GM18873 (cell line): ENCODE data around the gene TMEM82.

Experiments used
- ATAC-seq: cut with Tn5 transposase; IDR thresholded peaks from one replicate; pipeline ENCODE4 v1.9.1; 2021; ENCODE audit warnings: mild to moderate bottlenecking, moderate library complexity, moderate number of reproducible peaks; ENCODE audit not compliant: unreplicated experiment, low FRiP score

The TMEM82 gene

DNA sequence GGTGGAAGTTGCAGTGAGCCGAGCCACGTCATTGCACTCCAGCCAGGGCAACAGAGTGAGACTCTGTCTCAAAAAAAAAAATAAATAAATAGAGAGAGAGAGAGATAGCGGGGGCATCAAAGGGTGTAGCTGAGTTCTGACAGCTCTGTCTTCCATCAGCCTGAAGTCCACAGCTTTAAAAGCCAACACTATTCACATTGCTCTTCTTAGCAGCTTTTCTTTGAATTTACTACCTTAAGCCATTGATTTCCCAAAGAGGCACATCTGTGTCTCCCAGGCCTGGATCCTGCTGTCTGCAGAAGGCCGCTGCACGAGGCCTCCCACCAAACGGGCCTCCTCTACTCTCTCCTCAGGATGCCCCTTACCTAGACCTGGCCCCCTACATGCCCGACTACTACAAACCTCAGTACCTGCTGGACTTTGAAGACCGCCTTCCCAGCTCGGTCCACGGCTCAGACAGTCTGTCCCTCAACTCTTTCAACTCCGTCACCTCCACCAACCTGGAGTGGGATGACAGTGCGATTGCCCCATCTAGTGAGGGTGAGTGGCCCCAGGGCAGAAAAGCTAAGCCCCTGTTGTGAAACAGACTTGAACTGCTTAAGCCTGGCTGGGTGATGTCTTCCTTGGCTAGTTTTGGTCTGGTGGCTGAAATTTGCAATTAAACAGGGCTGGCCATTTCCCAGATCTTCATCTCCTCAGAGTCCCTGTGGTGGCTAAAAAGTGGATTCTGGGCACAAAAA is 22.7 kb upstream of the TMEM82 start:
- no peak for ATAC-seq

DNA sequence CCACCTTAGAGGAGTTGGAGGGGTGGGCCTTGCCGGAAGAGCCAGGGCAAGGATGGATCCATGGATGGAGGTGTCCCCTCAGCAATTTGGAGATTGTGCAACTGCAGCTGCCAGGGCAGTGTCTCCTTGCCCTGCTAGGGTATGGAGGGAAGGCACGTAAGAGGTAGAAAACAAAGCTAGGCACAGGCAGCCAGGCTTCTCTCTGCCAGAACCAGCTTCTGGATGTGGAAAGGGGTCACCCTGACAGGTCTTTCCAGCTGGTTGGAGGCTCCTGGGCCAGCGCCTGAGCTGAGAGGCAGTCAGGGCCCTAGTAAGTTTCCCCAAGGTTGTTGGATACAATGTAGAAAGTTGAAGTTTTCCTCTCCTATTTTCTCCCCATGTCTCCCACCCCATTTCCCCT is 21.4 kb upstream of the TMEM82 start:
- ATAC-seq: no peak

DNA sequence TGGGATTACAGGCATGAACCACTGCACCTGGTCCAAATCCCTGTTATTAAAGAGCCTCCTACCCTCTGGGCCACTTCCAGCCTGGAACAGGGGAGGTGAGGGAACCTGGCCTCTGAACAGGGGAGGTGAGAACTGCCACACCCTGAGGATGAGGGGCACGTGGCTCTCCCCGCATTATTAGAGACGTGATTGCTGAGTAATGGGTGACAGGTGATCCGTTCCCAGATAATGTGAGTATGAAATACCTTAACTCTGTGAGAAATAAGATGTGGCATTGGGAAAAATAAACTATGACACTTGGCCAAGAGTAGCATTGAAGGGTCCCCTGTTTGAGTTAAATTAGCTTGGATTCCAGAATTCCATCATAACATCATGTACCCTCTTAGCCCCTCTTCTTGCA is 19.9 kb upstream of the TMEM82 start:
- ATAC-seq: no peak

DNA sequence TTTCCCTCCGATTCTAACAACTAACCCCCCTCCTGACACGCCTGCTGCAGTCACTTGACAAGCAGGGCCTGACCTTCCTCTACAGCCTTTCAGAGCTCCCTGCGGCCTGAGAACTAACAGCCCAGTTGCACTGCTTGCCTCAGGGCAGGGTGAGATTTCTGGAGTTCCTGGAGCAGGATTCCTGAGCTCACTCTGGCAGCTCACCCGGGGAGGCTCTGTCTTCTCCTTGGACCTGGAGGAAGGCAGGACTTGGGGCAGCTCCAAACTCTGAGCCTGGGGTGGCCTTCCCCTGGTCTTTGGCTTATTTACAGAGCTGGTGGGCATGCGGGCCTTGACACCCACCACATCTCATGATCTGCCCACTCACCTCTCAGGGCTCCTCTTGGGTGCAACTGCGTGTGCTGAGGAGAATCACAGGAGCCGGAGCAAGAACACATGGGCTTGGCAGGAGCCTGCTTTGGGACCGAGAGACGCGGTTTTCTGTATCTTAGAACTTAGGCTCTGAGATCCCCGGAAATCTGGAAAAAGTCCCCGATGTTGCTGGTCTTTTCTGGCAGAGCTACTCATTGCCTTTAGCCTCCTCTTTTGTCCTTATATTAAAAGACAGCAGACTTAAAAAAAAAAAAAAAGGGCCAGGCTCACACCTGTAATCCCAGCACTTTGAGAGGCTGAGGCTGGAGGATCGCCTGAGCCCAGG is 19.3 kb upstream of the TMEM82 start:
- ATAC-seq: no peak

DNA sequence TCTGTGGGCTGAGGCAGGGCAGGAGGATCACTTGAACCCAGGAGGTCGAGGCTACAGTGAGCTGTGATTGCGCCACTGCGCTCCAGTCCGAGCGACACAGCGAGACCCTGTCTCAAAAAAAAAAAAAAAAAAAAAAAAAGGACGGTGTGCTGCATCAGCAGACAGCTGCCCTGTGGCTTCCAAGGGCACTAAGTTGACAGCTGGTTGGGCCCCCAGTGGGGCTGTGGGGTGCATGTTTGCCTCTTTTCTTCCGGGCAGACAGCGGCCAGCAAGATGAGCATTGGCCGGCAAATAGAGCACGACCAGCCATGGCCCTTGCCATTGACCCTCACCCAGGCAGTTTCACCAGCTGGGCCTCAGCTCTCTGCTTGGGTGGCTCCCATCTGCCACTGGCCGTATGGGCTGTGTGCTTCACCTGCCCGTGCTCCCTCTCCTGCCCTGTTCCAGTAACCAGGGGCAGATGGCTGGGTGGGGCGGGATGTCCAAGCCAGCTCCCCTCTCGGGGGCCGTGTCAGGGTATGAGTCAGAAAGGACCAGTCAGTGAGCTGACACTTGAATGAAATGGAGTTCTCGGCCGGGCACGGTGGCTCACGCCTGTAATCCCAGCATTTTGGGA is 18.6 kb upstream of the TMEM82 start:
- no peak for ATAC-seq

DNA sequence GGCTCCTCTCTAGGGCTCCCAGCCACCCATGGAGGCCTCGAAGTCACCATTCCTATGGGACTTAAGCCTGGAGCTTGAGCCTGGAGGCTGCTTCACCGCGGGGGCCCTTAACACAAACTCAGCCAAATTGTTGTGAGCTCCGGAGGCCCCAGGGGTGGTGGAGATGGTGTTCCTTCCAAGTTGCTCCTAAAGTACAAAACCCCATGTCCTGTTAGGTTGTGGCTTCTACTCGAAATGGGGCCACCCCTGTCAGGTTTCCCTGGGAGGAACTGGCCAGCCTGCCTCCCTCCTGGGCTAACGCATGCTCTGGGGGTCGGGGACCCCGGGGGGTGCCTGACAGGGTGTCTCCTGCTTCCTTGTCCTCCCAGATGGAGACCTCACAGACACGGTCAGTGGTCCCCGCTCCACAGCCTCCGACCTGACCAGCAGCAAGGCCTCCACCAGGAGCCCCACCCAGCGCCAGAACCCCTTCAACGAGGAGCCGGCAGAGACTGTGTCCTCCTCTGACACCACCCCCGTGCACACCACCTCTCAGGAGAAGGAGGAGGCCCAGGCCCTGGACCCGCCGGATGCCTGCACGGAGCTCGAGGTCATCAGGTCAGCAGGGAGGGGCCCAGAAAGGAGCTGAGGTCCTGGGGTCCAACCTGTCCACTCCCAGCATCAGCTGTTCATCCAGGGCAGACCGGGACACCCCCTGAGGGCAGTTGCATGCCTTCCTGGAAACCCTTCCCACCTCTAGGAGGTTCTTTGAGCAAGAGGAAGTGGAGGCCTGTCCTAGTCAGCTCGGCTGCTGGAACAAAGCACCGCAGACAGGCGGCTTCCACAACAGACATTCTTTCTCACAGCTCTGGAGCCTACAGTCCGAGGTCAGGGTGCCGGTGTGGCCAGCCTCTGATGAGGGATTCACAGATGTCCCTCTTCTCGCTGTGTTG is 17.1 kb upstream of the TMEM82 start:
- no peak for ATAC-seq

DNA sequence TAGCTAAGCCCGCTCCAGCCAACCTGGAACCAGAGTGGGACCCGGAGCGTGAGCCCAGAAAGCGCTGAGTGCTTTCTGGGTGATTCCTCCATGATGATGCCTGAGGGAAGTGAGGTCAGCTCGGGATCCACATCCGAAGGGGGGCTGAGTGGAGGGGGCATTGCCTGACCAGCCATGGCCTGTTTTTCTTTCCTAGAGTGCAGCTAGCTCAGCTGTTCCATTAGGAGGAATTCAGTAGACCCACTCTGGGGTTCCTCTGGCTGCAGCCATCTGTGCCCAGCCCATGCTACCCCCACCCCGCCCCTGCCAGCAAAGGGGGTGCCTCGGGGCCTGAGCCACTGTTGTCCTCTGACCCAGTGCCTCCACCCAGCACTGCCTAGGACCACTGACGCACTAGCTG is 15.8 kb upstream of the TMEM82 start:
- ATAC-seq: no peak

DNA sequence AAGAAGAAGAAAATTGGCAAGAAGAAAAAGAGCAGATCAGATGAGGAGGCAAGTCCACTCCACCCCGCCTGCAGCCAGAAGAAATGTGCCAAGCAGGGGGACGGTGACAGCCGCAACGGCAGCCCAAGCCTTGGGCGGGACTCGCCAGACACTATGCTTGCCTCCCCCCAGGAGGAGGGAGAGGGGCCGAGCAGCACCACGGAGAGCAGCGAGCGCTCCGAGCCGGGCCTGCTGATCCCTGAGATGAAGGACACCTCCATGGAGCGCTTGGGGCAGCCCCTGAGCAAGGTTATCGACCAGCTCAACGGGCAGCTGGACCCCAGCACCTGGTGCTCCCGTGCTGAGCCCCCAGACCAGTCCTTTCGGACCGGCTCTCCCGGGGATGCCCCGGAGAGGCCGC is 15.3 kb upstream of the TMEM82 start:
- no peak for ATAC-seq

DNA sequence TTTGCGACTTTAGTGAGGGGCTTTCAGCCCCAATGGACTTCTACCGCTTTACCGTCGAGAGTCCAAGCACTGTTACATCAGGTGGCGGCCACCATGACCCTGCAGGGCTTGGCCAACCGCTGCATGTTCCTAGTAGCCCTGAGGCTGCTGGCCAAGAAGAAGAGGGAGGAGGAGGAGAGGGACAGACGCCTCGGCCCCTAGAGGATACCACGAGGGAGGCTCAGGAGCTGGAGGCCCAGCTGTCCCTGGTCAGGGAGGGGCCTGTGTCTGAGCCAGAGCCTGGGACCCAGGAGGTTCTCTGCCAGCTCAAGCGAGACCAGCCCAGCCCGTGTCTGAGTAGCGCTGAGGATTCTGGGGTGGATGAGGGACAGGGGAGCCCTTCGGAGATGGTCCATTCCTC is 14.9 kb upstream of the TMEM82 start:
- ATAC-seq: no peak

DNA sequence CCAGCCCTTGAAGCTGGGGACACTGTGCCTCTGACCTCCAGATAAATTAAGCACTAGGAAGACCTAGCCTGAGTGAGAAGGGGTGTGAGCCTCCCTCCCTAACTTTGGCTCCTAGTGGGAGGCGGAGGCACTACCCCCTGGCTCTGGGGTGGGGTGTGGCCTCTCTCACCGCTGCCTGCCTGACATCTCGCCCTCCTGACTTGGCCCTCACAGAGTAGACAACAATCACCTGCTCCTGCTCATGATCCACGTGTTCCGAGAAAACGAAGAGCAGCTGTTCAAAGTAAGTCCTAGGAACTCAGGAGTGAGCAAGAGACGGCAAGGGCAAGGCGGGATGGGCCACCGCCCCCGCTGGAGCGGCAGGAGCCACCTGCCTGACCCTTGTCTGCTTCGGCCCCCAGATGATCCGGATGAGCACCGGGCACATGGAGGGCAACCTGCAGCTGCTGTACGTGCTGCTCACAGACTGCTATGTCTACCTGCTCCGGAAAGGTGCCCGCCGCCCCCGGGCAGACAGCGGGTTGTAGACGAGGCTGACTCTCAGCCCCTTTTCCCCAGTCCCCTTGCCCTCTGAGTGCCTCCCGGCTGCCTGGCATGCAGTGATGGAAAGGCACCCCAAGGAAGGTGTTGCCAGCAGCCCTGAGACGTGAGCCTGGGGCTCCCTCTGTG is 14.3 kb upstream of the TMEM82 start:
- no peak for ATAC-seq

DNA sequence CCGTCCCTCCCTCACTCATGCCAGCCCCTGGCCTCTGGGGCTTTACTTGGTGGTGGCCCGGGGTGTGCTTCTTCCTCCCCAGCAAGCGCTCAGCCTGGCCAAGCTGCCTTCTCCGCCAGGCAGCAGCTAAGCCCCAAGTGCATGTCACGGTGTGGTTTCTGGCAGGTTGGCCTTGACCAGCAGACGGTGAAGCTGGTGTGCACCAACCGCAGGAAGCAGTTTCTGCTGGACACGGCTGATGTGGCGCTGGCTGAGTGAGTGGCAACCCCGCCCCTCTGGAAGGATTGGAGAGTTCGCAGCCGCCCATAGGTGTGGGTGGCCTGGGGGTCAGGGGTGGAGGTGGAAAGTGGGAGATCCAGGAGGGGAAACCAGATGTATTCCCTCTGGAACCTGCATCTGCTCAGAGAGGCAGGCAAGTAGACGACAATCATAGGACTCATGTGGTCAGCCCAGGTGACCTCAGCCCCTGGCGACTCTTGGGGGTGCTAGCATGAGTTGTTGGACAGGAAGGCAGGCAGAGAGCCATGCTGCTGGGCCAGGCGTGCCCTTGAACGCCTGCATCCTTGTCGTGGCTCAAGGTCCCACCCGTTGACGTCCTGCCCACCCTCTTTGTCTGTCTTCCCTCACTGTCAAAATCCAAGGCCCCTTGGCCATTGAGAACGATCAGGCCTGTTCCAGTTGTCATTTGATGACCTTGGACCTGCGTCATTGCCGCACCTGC is 13.2 kb upstream of the TMEM82 start:
- ATAC-seq: no peak

DNA sequence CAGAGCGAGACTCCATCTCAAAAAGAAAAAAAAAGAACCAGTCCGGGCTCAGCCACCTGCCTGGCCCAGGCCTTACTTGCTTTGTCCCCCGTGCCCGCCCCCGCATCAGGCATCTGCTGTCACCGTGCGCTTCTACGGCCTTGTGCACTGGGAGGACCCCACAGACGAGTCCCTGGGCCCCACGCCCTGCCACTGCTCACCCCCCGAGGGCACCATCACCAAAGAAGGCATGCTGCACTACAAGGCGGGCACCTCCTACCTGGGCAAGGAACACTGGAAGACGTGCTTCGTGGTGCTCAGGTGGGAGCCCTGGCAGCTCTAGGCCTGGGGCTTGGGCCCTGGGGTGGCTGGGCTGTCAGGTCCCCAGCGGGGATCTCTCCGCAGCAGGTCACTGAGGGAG is 11.9 kb upstream of the TMEM82 start:
- no peak for ATAC-seq

DNA sequence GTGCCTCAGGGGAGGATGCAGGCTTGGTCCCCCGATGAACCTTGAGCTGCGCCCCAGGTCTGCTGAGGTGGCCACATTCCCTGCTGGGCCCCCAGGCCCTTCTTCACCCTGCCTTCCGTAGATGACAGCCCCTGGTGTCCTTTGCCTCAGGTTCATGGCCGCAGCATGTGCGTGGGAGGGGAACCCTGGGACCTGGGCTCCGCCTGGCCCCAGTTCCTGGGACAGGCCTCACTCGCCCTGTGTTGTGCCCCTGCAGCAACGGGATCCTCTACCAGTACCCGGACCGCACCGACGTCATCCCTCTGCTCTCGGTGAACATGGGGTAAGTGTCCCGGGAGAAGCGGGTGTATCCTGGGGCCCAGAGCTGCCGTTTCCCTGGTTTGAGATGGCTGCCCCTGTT is 11.4 kb upstream of the TMEM82 start:
- no peak for ATAC-seq

DNA sequence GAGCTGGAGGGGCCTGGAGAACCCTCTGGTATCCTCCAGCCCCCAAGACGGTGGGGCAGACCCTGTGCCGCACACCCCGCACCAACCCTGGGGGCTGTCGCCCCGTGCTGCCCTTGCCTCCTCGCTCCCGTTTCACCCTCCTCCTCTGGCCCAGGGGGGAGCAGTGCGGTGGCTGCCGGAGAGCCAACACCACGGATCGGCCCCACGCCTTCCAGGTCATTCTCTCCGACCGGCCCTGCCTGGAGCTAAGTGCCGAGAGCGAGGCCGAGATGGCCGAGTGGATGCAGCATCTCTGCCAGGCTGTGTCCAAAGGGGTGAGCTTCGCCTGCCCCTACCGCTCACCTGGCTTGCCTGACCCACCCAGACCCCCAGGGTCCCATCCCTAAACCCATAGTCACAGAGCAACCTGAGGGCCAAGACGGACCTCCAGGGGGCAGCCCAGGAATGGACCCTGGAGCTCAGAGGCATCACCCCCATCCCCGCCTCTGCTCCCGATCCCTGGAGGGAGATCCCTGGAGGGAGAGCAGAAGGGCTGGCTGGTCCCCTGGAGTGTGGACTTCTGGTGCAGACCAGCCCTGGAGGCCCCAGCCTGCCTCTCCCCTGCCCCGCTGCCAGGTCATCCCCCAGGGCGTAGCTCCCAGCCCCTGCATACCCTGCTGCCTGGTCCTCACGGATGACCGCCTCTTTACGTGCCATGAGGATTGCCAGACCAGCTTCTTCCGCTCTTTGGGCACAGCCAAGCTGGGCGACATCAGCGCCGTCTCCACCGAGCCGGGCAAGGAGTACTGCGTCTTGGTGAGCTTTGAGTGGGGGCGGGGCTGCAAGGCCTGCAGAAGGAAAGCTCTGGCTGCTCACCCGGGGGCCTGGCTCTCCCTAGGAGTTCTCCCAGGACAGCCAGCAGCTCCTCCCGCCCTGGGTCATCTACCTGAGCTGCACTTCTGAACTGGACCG is 10.3 kb upstream of the TMEM82 start:
- ATAC-seq: no peak

DNA sequence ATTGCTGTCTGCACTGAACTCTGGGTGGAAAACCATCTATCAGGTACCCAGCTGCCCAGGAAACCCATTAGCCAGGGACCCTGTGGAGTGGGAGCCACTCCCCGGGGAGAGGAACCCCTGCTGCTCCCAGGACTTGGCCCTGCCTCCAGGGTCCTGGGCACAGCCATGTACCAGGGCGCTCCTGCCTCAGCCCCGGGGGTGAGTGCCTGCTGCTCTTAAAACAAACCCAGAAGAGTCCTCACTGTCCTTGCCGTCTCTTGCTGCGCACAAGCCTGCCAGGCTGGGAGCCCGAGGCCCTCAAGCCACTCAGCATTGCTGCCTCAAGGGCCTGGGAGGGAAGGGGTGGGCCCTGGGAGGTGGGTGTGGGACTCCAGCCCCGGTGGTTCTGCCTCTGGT is 9.6 kb upstream of the TMEM82 start:
- no peak for ATAC-seq

DNA sequence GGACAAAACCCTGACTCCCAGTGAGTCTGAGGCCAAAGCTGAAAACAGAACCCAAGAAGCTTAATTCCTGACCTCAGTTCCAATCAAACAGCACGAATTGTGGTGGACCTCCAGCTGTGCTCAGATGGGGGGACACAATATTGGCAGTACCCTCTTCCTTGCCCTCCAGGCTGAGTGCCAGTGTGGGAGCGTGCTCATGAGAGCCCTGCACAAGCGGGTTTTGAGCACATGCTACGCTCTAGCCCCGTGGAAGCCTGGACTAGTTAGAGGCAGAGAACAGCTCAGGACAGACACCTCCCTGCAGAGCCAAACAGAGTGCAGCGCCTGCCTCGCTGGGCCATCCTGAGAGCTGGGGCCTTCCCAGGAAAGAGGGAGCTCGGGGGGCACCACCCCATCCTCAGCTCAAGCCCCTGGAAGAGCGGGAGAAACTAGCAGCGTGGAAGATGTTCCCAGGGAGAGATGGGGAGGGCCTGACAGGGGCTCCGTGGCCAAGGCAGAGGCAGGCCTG is 9.0 kb upstream of the TMEM82 start:
- no peak for ATAC-seq

DNA sequence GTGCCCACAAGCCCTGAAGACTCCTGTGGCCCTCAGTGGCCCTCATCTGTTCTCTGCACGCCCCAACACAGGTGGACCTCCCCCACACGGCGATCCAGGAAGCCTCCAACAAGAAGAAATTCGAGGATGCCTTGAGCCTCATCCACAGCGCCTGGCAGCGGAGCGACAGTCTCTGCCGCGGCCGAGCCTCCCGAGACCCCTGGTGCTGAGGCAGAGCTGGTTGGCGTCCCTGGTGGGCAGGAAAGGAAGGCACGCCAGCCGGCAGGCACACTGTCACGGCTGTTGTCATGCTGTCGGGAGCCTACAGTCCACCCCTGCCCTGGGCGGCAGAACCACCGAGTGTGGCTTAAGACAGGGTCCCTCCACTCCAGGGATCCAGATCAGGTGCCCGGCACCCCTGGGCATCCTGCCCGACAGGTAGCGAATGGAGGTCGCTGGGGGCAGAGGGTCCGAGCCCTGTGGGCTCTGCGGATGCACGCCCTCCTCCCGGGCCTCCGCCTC is 8.5 kb upstream of the TMEM82 start:
- no peak for ATAC-seq

DNA sequence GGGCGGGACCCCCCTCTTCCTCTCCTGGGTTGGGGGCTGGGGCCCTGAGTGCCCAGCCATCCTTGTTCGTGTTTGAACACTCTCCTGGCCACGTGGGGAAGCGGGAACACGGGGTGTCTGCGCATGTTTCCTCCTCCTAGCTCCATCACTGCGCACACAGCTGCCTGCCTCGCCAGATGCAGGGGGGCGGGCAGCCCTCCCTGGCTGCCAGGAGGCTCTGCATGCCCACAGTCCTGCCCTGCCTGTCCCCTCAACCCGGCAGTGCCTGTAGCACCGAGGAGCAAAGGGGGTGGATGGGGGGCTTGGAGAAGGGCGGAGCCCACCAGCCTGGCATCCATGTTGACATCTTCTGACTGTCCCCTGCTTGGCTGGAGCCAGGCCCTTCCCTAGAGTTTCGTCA is 8.0 kb upstream of the TMEM82 start:
- ATAC-seq: no peak
